Right lobe of liver (tissue), 4 donors: ENCODE measurements around the gene CSN3.

ENCODE experiments used
- POLR2A ChIP-seq: fragments of 450-650 bp; IDR thresholded peaks from one replicate; pipeline ENCODE4 v1.6.1; 2017; ENCODE audit warnings: antibody characterized with exemption, mild to moderate bottlenecking
- TF ChIP-seq, protein P1 (sequence below), 4 donors: fragments of 200-600 bp in 3 of 4; fragments of 450-650 bp in 1 of 4; IDR thresholded peaks; one replicate each; pipeline versions ENCODE4 v1.5.1 to v1.8.0; 2016 to 2022; ENCODE audit warnings: antibody characterized with exemption in 4 of 4, mild to moderate bottlenecking in 2 of 4
- donor health status: DM: no; HTN: no; CAD: no.
- donor health status: DM: no; HTN: no; CAD: no.
- donor health status: DM: no; HTN: yes; CAD: no.

DNA sequence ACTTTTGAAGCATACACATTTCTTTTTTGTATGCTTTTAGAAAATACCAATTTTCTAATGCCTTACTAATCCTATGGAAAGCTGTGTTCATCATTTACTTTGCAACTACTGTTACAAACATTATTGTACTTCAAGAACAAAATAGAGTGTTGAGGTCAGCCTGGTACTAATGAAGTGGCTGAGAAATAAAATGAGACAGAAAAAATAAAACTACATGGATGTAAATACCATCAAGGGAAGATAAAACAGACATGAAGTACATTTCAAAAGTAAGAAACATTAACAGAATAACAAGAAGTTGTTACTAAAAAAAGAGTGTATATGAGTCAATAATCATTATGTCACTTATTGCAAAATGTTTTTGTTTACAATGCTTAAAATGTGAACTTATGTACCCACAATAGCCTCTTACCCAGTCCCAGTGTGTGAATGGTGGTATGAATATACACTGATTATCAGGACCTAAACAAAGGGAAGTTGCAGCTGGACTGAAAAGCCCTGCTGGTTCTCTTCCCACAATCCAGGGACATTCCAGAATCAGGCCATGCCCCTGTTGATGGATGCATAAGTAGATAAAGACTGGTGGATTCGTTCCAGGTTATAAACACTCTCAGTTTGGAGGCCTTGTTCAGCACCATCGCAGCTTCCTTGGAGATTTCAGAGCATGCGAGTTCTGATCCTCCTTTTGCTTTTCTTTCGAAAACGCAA is 2.4 kb upstream of the CSN3 start:
- TF ChIP-seq, protein P1, sequence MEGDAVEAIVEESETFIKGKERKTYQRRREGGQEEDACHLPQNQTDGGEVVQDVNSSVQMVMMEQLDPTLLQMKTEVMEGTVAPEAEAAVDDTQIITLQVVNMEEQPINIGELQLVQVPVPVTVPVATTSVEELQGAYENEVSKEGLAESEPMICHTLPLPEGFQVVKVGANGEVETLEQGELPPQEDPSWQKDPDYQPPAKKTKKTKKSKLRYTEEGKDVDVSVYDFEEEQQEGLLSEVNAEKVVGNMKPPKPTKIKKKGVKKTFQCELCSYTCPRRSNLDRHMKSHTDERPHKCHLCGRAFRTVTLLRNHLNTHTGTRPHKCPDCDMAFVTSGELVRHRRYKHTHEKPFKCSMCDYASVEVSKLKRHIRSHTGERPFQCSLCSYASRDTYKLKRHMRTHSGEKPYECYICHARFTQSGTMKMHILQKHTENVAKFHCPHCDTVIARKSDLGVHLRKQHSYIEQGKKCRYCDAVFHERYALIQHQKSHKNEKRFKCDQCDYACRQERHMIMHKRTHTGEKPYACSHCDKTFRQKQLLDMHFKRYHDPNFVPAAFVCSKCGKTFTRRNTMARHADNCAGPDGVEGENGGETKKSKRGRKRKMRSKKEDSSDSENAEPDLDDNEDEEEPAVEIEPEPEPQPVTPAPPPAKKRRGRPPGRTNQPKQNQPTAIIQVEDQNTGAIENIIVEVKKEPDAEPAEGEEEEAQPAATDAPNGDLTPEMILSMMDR (IDR thresholded peaks at IDR 0.05): no peak
- no peak for TF ChIP-seq POLR2A
